Heart right ventricle (tissue), 16 donors: ENCODE data around the gene PRR15L. TPM values are rescaled to one million over a fixed set of nuclear protein-coding genes. Genes with fewer than 3 reads are reported as not detected.
"Not testable (repeated sequence)": the region's sequence is repeated elsewhere in the genome, so short reads cannot be mapped to it uniquely, and the experiment has no call there.

Experiments
- ATAC-seq, 8 donors: fragments of 200-7000 bp; cut with Tn5 transposase; one replicate each; pipeline ENCODE4 v1.9.1; 2020; ENCODE audit warnings: mild to moderate bottlenecking in 8 of 8, moderate library complexity in 8 of 8, moderate number of reproducible peaks in 1 of 8
- DNase-seq, 2 donors: peaks; one replicate each; pipeline ENCODE4 v3.0.0-alpha.2; 2020
- H3K27ac ChIP-seq, 10 donors: fragments of 200-600 bp; sonication (generic) in 2 of 10; one replicate each; pipeline versions ENCODE4 v1.5.0 to v1.8.0; 2020 to 2022; ENCODE audit warnings: mild to moderate bottlenecking in 3 of 10
- H3K27me3 ChIP-seq, 7 donors: fragments of 200-600 bp; one replicate each; pipeline ENCODE4 v1.8.0; 2021 to 2022; ENCODE audit warnings: mild to moderate bottlenecking in 2 of 7
- H3K36me3 ChIP-seq, 9 donors: fragments of 200-600 bp; sonication (generic) in 1 of 9; one replicate each; pipeline versions ENCODE4 v1.5.0 to v1.8.0; 2020 to 2022; ENCODE audit warnings: mild to moderate bottlenecking in 2 of 9
- H3K4me1 ChIP-seq, 9 donors: fragments of 200-600 bp; sonication (generic) in 1 of 9; one replicate each; pipeline versions ENCODE4 v1.5.0 to v1.8.0; 2020 to 2022; ENCODE audit warnings: mild to moderate bottlenecking in 4 of 9
- H3K4me3 ChIP-seq, 10 donors: fragments of 200-600 bp; sonication (generic) in 2 of 10; one replicate each; pipeline versions ENCODE4 v1.5.0 to v1.8.0; 2020 to 2022; ENCODE audit warnings: mild to moderate bottlenecking in 7 of 10, moderate library complexity in 2 of 10
- H3K9me3 ChIP-seq, 11 donors: fragments of 200-600 bp in 10 of 11; sonication (generic) in 2 of 11; one replicate each; pipeline versions ENCODE4 v1.5.0 to v1.8.0; 2013 to 2022; ENCODE audit warnings: mild to moderate bottlenecking in 2 of 11, control low read depth in 1 of 11, moderate library complexity in 1 of 11
- CTCF ChIP-seq, 9 donors: fragments of 200-600 bp; sonication (generic) in 2 of 9; IDR thresholded peaks; one replicate each; pipeline versions ENCODE4 v1.5.0 to v1.8.0; 2021 to 2022; ENCODE audit warnings: antibody characterized with exemption in 9 of 9, mild to moderate bottlenecking in 5 of 9, moderate library complexity in 1 of 9
- WGBS, 2 donors: extraction: QIAGEN DNeasy Blood & Tissue Kit; methylation state at CpG; one replicate each; pipeline ENCODE4 v1.1.7; 2013; ENCODE audit warnings: inconsistent platforms in 1 of 2; 5-methylcytosine and 5-hydroxymethylcytosine counted together
- intact Hi-C, 10 donors: fragments of 100-400 bp; cut with DNase I; formaldehyde crosslinking; loops; one replicate each; pipeline versions ENCODE4 v1.11.1 to v1.14.2; 2022
- polyA plus RNA-seq, 2 donors: library from polyadenylated mRNA; stranded (reverse); fragments of 200-250 nt; gene quantifications; one replicate each; pipeline ENCODE4 v1.2.3, GENCODE V29; 2013
- total RNA-seq, 10 donors: library from RNA; stranded (reverse); fragmentation: NEBNext Ultra II Directional in 3 of 10; extraction: Animal tissue kit (Norgen Biotek cat#: 25700) in 3 of 10; gene quantifications; one replicate each; pipeline versions ENCODE4 v1.2.1 to v1.2.4, GENCODE V29; 2021 to 2023
- donor health status: Arrhythmogenic right ventricular cardiomyopathy.
- donor health status: ischemic (EF 13 %, LVEDD 7.1; RV severe dilation, severe dysfunction).
- donor health status: healthy with polysubstance abuse.
- donor health status: DM: no; HTN: yes; CAD: no.
- donor health status: DM: no; HTN: no; CAD: no.
- donor health status: ischemic (EF 25% LVEDD 6.9; RV normal size, moderate dysfunction).
- donor health status: ischemic (EF 25% LVEDD 5.7; RV mildly dilated, moderate dysfunction).
- donor health status: healthy.
- donor health status: DM: yes; HTN: yes; CAD: no.
- donor health status: Ischemic cardiomyopathy.
- donor health status: ischemic (EF 35%, LVEDD 5.7; RV mildly dilated, moderate dysfunction).
- donor health status: nonischemic (EF 11% LVEDD 7.7; RV severe dilation, severe dysfunction).
- donor health status: DM: yes; HTN: yes; CAD: no.
- donor health status: PGD.
- donor health status: ischemic (EF 29% LVEDD 5.4; RV normal size, mild dysfunction).
- donor health status: nonischemic (EF 23%, LVEDD 6.1; RV moderate dilation, normal function).

The PRR15L gene
- total and polyA plus RNA-seq, 12 donors = not detected

GRCh38 chr17:48003417-48004151 lies 45.9 kb upstream of the PRR15L start:
- DNase-seq (no peak), ATAC-seq (peak in 1 of 8 donors; percentile 23)
- peaks cover 0 to 64% (median 15%) of the 10 kb centered on the region in 9 donors for H3K4me1 ChIP-seq
- H3K9me3 ChIP-seq = no peaks in the 10 kb centered on the region
- WGBS, 2 donors = 79 to 82% methylated on average over 17 of the region's 17 CpGs
- H3K27ac ChIP-seq = peak overlapping the region in 2 of 10 donors; percentile 62 to 90
- peaks cover 0 to 10% (median 0%) of the 10 kb centered on the region in 7 donors for H3K27me3 ChIP-seq
- intact Hi-C loops = no loop called here
- no peak for TF ChIP-seq CTCF (IDR thresholded peaks at IDR 0.05)
- H3K4me3 ChIP-seq = no peak overlapping the region
- no peaks in the 10 kb centered on the region for H3K36me3 ChIP-seq

GRCh38 chr17:48002916-48003416 lies 45.3 kb upstream of the PRR15L start:
- H3K36me3 ChIP-seq = no peaks in the 10 kb centered on the region
- H3K27ac ChIP-seq = peak overlapping the region in 7 of 10 donors; percentile 35 to 90 (median 54)
- no peak for ATAC-seq
- DNase-seq = no peak
- H3K9me3 ChIP-seq = no peaks in the 10 kb centered on the region
- H3K4me3 ChIP-seq = no peak overlapping the region
- TF ChIP-seq CTCF (IDR thresholded peaks at IDR 0.05) = no peak
- 66 to 70% methylated on average over 7 of the region's 7 CpGs for WGBS, 2 donors
- intact Hi-C loops = no loop called here
- peaks cover 0 to 7% (median 0%) of the 10 kb centered on the region in 7 donors for H3K27me3 ChIP-seq
- H3K4me1 ChIP-seq = peaks cover 0 to 69% (median 15%) of the 10 kb centered on the region in 9 donors

GRCh38 chr17:48002266-48002915 lies 44.7 kb upstream of the PRR15L start:
- Histone ChIP-seq H3K9me3 (no peaks in the 10 kb centered on the region), H3K4me1 (peaks cover 0 to 71% (median 15%) of the 10 kb centered on the region in 9 donors), H3K36me3 (no peaks in the 10 kb centered on the region), H3K4me3 (no peak overlapping the region), H3K27ac (peak overlapping the region in 7 of 10 donors; percentile 35 to 90 (median 54)), H3K27me3 (peaks cover 0 to 3% (median 0%) of the 10 kb centered on the region in 7 donors)
- intact Hi-C loops = no loop called here
- peak; percentile 38 to 89 (median 76) for ATAC-seq
- 31 to 56% methylated on average over 4 of the region's 4 CpGs for whole genome bisulfite sequencing, 2 donors
- DNase-seq = no peak
- no peak for TF ChIP-seq CTCF (IDR thresholded peaks at IDR 0.05)

- Histone ChIP-seq H3K27ac (peak overlapping the region in 5 of 10 donors; percentile 38 to 90 (median 62)), H3K4me1 (peaks cover 0 to 71% (median 15%) of the 10 kb centered on the region in 9 donors)
- ATAC-seq, H3K36me3 ChIP-seq, H3K27me3 ChIP-seq, DNase-seq, H3K9me3 ChIP-seq, intact Hi-C loops, H3K4me3 ChIP-seq: not testable (repeated sequence)
- 96 to 100% methylated on average over 5 of the region's 5 CpGs for WGBS, 2 donors
Measured at GRCh38 chr17:48001657-48002056, 44.0 kb upstream of the PRR15L start.
